ENCODE data around the gene CYP20A1. TPM values are rescaled to one million over a fixed set of nuclear protein-coding genes. Genes with fewer than 3 reads are reported as not detected.
"Not testable (repeated sequence)": the region's sequence is repeated elsewhere in the genome, so short reads cannot be mapped to it uniquely, and the experiment has no call there.

CYP20A1 gene
- total RNA-seq, 2 donors from 2014 or later: 16.0 to 18.2 TPM

- Histone ChIP-seq H3K9ac (ENCODE audit: low read depth in 2 of 2, low read length in 2 of 2) (no peak overlapping the region), H3K36me3 (no peaks in the 10 kb centered on the region), H3K4me1 (no peaks in the 10 kb centered on the region), H3K27me3 (no peaks in the 10 kb centered on the region), H3K4me3 (no peak overlapping the region), H3K9me3 (no peaks in the 10 kb centered on the region), H3K27ac (no peak overlapping the region)
- intact Hi-C loops (cut with DNase I): no loop called here
- DNase-seq: no peak
- no peak for TF ChIP-seq CTCF (IDR thresholded peaks at IDR 0.05)
Measured at GRCh38 chr2:203330434-203330833, 91.6 kb downstream of the CYP20A1 start.

DNA sequence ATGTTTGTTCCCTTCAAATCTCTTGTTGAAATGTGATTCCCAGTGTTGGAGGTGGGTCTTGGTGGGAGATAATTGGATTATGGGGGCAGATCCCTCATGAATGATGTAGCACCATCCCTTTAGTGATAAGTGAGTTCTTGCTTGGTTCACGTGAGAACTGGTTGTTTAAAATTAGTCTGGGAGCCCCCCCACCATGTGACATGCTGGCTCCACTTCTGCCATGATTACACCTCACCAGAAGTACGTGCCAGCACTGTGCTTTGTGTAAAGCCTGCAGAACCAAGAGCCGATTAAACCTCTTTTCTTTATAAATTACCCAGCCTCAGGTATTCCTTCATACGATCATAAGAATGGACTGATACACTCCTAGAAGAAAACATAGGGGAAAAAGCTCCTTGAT is 99.5 kb downstream of the CYP20A1 start:
- H3K9me3 ChIP-seq: no peaks in the 10 kb centered on the region
- H3K4me1 ChIP-seq: no peaks in the 10 kb centered on the region
- DNase-seq: no peak
- H3K27ac ChIP-seq: no peak overlapping the region
- no peaks in the 10 kb centered on the region for H3K27me3 ChIP-seq
- no peak overlapping the region for H3K9ac ChIP-seq (ENCODE audit: low read depth in 2 of 2, low read length in 2 of 2)
- intact Hi-C loops (cut with DNase I): no loop called here
- no peak for TF ChIP-seq CTCF (IDR thresholded peaks at IDR 0.05)
- H3K4me3 ChIP-seq: no peak overlapping the region
- no peaks in the 10 kb centered on the region for H3K36me3 ChIP-seq

DNA sequence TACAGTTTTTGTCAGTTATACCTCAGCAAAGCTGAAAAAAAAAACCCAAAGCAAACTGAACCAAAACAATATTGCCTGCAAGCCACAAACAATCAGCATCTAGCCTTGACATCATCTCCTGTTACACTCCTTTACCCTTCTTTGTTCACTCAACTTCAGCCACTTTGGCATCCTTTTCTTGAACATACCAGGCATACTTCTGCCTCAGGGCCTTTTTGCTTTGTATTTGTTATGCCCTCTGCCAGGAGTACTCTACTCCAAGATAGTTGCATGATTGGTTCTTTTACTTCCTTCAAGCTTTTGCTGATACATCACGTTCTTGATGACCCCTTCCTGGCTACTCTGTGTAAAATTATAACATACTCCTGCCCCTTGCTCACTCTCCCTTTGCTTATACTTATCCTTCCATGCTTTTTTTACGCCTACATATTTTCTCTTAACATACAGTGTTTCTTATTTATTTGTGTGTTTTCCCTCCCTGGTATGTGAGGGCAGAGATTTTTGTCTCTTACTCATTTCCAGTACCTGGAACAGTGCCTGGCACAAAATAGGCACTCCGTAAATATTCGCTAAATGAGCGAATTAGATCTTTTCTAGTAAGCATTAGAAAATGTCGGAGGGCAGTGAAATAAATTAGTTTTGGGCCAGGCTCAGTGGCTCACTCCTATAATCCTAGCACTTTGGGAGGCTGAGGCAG is 102.1 kb downstream of the CYP20A1 start:
- Histone ChIP-seq H3K9ac (ENCODE audit: low read depth in 2 of 2, low read length in 2 of 2) (no peak overlapping the region), H3K4me3 (no peak overlapping the region), H3K36me3 (no peaks in the 10 kb centered on the region), H3K27me3 (no peaks in the 10 kb centered on the region), H3K4me1 (no peaks in the 10 kb centered on the region), H3K9me3 (no peaks in the 10 kb centered on the region), H3K27ac (no peak overlapping the region)
- intact Hi-C loops (cut with DNase I): no loop called here
- no peak for TF ChIP-seq CTCF (IDR thresholded peaks at IDR 0.05)
- no peak for DNase-seq

- no peak for TF ChIP-seq CTCF (IDR thresholded peaks at IDR 0.05)
- DNase-seq: no peak
- Histone ChIP-seq H3K9me3 (no peaks in the 10 kb centered on the region), H3K27ac (no peak overlapping the region), H3K27me3 (no peaks in the 10 kb centered on the region), H3K36me3 (no peaks in the 10 kb centered on the region), H3K4me3 (no peak overlapping the region), H3K9ac (ENCODE audit: low read depth in 2 of 2, low read length in 2 of 2) (no peak overlapping the region), H3K4me1 (no peaks in the 10 kb centered on the region)
- intact Hi-C loops (cut with DNase I): no loop called here
Measured at GRCh38 chr2:203341741-203342310, 103.0 kb downstream of the CYP20A1 start.

DNA sequence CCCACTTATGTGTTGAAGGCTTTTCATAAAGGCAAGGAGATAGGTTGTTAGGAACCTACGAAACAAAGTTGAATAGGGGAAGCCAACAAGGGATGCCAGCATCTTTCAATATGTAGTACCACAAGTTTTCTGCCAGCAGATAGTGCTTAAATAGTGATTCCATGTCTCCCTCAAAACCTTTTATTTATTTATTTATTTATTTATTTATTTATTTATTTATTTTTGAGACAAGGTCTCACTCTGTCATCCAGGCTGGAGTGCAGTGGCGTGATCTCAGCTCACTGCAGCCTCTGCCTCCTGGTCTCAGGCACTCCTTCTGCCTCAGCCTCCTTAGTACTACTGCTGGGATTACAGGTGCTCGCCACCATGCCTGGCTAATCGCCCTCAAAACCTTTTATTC is 103.6 kb downstream of the CYP20A1 start:
- H3K9ac ChIP-seq (ENCODE audit: low read depth in 2 of 2, low read length in 2 of 2); H3K4me1 ChIP-seq; intact Hi-C loops (cut with DNase I); H3K9me3 ChIP-seq; H3K27ac ChIP-seq; DNase-seq; H3K4me3 ChIP-seq; H3K27me3 ChIP-seq; H3K36me3 ChIP-seq: not testable (repeated sequence)

- DNase-seq: no peak
- no peak overlapping the region for H3K27ac ChIP-seq
- no peak overlapping the region for H3K9ac ChIP-seq (ENCODE audit: low read depth in 2 of 2, low read length in 2 of 2)
- intact Hi-C loops (cut with DNase I): no loop called here
- no peak for TF ChIP-seq CTCF (IDR thresholded peaks at IDR 0.05)
- H3K9me3 ChIP-seq: no peaks in the 10 kb centered on the region
- no peak overlapping the region for H3K4me3 ChIP-seq
- H3K4me1 ChIP-seq: no peaks in the 10 kb centered on the region
- H3K36me3 ChIP-seq: no peaks in the 10 kb centered on the region
- H3K27me3 ChIP-seq: no peaks in the 10 kb centered on the region
Measured at GRCh38 chr2:203344667-203345066, 105.8 kb downstream of the CYP20A1 start.

Measured in colonic mucosa (tissue), 4 donors.